ENCODE results near the gene RSPH10B2.
"Not testable (repeated sequence)": the region's sequence is repeated elsewhere in the genome, so short reads cannot be mapped to it uniquely, and the experiment has no call there.

RSPH10B2 gene

GRCh38 chr7:6843092-6843491 is 89.2 kb downstream of the RSPH10B2 start:
- DNase-seq (ENCODE audit: low spot score) = not testable (repeated sequence)

DNA sequence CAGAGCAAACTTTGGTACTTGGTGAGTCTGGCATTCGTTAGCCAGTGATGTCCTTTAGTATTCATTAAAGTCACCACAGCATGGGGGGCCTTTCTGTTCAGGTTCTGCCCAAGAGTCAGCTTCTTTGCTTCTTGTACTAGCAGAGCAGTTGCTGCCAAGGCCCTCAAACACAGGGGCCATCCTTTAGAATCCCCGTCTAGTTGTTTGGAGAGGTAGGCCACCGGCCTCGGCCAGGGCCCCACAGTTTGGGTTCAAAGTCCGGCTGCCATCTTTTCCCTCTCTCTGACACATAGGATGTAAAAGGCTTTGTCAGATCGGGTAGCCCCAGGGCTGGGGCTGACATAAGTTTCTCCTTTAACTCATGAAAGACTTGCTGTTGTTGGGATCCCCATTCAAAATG is 89.8 kb downstream of the RSPH10B2 start:
- not testable (repeated sequence) for DNase-seq (ENCODE audit: low spot score)

DNA sequence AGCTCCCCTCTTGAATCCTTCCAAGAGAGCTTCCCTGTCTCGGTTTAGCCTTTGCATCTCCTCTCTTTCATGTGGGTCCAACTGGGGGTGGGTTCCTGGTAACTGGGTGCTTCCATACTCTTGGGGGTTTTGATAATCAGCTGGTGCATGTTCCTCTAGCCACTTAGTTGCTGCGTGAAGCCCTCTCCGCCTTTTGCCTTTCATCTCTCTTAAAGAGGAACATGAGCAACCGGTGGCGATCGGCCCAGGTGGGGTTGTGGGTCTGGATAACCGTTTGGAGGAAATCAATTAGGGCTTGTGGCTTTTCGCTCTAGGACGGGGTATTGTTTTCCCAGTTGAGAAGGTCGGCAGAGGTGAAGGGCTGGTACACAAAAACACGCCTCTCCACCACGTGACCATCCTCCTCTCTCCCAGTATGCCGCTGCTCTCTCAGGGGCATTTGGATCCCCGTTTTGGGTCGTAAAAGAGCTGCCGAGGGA is 92.1 kb downstream of the RSPH10B2 start:
- not testable (repeated sequence) for DNase-seq (ENCODE audit: low spot score)

DNA sequence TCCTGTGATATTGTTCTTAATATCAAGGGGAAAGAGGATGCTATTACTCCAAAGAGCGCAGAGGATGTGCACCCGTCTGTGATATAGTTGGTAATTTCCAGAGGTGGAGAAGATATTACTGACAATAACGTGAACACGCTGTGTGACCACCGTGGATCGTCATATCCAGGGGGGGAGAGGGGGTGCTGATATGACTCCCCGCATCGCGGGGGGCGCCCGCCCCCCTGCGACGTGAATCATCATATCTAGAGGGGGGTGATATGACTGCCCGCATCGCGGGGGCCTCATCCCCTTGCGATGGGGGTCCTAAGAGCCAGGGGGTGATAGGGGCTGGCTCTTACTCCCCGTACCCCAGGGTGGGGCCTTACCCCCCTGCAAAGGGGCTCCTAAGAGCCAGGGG is 93.8 kb downstream of the RSPH10B2 start:
- not testable (repeated sequence) for DNase-seq (ENCODE audit: low spot score)
